OCI-LY7 (cell line): ENCODE results near the gene TMED1.

Experiments used
- EZH2phosphoT487 ChIP-seq: fragments of 200-600 bp; sonication (generic); IDR thresholded peaks from 2 replicates; pipeline ENCODE4 v1.6.1; 2018; ENCODE audit warnings: low read depth, borderline replicate concordance, mild to moderate bottlenecking, mixed run types, antibody characterized with exemption, low read length, moderate library complexity, mixed read lengths
- TF ChIP-seq, protein P1 (sequence below): fragments of 200-600 bp; sonication (generic); conservative IDR thresholded peaks from 2 replicates; pipeline ENCODE4 v1.5.1; 2014; ENCODE audit warnings: mild to moderate bottlenecking, antibody characterized with exemption, low read length, moderate library complexity, mixed read lengths

- TF ChIP-seq, protein P1, sequence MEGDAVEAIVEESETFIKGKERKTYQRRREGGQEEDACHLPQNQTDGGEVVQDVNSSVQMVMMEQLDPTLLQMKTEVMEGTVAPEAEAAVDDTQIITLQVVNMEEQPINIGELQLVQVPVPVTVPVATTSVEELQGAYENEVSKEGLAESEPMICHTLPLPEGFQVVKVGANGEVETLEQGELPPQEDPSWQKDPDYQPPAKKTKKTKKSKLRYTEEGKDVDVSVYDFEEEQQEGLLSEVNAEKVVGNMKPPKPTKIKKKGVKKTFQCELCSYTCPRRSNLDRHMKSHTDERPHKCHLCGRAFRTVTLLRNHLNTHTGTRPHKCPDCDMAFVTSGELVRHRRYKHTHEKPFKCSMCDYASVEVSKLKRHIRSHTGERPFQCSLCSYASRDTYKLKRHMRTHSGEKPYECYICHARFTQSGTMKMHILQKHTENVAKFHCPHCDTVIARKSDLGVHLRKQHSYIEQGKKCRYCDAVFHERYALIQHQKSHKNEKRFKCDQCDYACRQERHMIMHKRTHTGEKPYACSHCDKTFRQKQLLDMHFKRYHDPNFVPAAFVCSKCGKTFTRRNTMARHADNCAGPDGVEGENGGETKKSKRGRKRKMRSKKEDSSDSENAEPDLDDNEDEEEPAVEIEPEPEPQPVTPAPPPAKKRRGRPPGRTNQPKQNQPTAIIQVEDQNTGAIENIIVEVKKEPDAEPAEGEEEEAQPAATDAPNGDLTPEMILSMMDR = peak; percentile 96
- no peak for TF ChIP-seq EZH2phosphoT487
Measured at GRCh38 chr19:10858204-10858828, 22.3 kb upstream of the TMED1 start.
